ENCODE measurements around the gene ZSCAN4.

The ZSCAN4 gene, protein sequence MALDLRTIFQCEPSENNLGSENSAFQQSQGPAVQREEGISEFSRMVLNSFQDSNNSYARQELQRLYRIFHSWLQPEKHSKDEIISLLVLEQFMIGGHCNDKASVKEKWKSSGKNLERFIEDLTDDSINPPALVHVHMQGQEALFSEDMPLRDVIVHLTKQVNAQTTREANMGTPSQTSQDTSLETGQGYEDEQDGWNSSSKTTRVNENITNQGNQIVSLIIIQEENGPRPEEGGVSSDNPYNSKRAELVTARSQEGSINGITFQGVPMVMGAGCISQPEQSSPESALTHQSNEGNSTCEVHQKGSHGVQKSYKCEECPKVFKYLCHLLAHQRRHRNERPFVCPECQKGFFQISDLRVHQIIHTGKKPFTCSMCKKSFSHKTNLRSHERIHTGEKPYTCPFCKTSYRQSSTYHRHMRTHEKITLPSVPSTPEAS

DNA sequence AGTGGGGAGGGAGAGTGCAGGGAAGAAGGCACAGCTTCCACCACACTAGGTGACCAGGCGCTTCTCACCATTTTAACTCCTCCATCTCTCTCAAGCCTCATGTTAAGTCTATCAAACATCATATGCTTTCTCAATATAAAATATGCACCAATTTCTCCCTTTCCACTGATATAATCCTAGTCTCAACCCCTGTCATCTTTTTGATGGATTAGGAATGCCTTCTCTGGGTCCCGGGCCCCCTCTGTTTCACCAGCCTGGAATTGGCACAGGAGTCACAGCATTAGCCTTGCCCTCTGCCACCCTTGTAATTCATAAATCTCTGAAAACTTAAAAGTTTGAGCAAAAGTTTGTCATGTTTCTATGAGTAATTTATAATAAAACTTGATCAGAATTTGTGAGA is at the start of gene ZSCAN4:
Gene ZSCAN4, plus strand, starts transcription at position 301 of the 400 bp plus-strand sequence. CDS start 7,211 bp downstream, outside the sequence.
- POLR2A ChIA-PET (ENCODE audit: low non-redundant PET), result no interaction called here
- H3K27ac ChIP-seq, result no peak within 1 kb of the TSS
- CTCF ChIA-PET, result no interaction called here
- DNase-seq (ENCODE audit: low spot score), result no peak
- TF ChIP-seq, protein P1, sequence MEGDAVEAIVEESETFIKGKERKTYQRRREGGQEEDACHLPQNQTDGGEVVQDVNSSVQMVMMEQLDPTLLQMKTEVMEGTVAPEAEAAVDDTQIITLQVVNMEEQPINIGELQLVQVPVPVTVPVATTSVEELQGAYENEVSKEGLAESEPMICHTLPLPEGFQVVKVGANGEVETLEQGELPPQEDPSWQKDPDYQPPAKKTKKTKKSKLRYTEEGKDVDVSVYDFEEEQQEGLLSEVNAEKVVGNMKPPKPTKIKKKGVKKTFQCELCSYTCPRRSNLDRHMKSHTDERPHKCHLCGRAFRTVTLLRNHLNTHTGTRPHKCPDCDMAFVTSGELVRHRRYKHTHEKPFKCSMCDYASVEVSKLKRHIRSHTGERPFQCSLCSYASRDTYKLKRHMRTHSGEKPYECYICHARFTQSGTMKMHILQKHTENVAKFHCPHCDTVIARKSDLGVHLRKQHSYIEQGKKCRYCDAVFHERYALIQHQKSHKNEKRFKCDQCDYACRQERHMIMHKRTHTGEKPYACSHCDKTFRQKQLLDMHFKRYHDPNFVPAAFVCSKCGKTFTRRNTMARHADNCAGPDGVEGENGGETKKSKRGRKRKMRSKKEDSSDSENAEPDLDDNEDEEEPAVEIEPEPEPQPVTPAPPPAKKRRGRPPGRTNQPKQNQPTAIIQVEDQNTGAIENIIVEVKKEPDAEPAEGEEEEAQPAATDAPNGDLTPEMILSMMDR (conservative IDR thresholded peaks at IDR 0.05; ENCODE audit: low read depth), result no peak

DNA sequence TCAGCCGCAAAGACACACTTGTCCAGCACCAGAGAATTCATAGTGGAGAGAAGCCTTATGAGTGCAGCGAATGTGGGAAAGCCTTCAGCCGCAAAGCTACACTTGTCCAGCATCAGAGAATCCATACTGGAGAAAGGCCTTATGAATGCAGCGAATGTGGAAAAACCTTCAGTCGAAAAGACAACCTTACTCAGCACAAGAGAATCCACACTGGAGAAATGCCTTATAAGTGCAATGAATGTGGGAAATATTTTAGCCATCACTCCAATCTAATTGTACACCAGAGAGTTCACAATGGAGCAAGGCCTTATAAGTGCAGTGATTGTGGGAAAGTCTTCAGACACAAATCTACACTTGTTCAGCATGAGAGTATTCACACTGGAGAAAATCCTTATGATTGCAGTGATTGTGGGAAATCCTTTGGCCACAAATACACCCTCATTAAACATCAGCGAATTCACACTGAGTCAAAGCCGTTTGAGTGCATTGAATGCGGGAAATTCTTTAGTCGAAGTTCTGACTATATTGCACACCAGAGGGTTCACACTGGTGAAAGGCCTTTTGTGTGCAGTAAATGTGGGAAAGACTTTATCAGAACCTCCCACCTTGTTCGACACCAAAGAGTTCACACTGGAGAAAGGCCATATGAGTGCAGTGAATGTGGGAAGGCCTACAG is 47.9 kb upstream of the ZSCAN4 start:
- DNase-seq (ENCODE audit: low spot score), result no peak
- no peak overlapping the region for H3K27ac ChIP-seq
- TF ChIP-seq, protein P1 (conservative IDR thresholded peaks at IDR 0.05; ENCODE audit: low read depth), result no peak
- ChIA-PET POLR2A (ENCODE audit: low non-redundant PET) (no interaction called here), CTCF (no interaction called here)

DNA sequence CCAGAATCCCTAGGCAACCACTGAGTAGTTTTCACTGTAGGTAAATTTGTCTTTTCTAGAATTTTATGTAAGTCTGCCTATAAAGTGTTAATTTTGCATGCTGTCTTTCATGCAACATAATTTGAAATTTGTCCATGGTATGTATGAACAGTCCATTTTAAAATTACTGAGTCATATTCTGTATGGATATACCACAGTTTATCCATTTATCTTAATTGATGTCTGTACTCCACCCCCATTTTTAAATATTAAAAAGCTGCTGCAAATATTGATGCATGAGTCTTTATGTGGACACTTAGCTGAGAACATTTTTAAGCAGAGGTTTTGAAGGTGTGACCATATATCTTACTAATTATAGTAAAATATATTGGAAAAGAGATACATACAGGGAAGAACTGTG is 45.6 kb upstream of the ZSCAN4 start:
- ChIA-PET CTCF (interaction anchor here (0.7 kb wide), 1 partner anchor 384 kb away, joined by 3 read pairs; no protein-coding TSS in a partner anchor), POLR2A (ENCODE audit: low non-redundant PET) (no interaction called here)
- TF ChIP-seq, protein P1 (conservative IDR thresholded peaks at IDR 0.05; ENCODE audit: low read depth), result no peak
- DNase-seq (ENCODE audit: low spot score), result no peak
- H3K27ac ChIP-seq, result no peak overlapping the region

DNA sequence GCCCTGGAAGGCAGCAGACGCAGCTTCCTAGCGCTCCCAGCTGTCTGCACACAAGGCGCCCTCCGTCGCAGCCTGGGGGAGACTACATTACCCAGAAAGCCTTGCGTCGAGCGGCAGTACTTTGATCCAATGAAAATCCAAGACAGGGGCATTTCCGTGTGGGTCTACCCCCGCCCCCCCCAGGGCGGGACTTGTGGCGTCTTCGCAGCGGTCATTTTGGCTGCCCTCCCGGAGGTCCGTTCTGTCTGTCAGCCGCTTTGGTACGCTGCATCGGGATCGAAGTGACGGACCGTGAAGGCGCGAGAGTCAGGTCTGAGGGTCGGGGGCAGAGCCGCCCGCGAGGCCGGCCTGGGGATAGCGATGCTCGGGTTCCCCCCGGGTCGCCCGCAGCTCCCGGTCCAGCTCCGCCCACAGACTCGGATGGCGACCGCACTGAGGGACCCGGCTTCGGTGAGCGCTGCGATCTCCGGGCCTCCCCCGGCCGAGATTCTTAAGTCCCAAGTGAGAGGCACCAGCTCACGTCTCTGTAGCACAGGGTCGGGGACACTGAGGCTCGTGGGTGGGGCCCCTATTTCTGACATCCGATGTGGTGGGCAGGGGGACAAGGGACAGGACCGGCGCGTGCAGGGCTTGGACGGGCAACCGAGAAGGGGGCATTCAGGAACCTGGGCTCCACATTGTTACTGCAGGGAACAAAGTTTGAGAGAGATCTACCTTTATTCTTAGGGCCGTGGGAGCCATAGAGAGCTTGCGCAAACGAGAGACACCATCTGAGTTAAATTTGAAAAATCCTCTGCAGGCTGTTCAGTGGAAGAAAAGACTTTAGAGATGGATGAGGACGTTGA is 35.5 kb upstream of the ZSCAN4 start, which contains the start of gene ZNF211:
Gene ZNF211, plus strand, starts transcription at position 182 of the 845 bp plus-strand sequence. Its CDS starts 179 bp downstream, at position 361.
- H3K27ac ChIP-seq, result peak within 1 kb of the TSS; percentile 71
- DNase-seq (ENCODE audit: low spot score), result peak; percentile 96
- CTCF ChIA-PET, result interaction anchor here (0.5 to 0.7 kb wide), 4 partner anchors 14 to 522 kb away, joined by 3 to 4 read pairs (median 4); no protein-coding TSS in a partner anchor
- TF ChIP-seq, protein P1 (conservative IDR thresholded peaks at IDR 0.05; ENCODE audit: low read depth), result no peak
- POLR2A ChIA-PET (ENCODE audit: low non-redundant PET), result no interaction called here

DNA sequence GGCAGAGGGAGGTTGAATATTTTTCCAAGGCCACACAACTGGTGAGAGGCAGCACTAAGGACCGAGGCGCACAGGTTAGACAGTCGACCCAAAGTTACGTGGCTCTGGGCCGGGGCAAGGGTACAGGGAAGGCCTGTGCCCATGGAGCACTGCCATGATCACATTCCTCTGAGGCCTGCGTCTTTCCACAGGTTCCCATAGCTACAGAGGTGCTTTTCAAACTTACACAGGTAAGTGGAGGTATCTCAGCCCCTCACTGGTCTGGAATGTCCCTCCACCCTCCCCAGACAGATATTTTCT is 35.0 kb upstream of the ZSCAN4 start:
- DNase-seq (ENCODE audit: low spot score), result no peak
- ChIA-PET POLR2A (ENCODE audit: low non-redundant PET) (no interaction called here), CTCF (interaction anchor here (0.7 kb wide), 2 partner anchors 143 to 522 kb away, joined by 3 to 4 read pairs; no protein-coding TSS in a partner anchor)
- TF ChIP-seq, protein P1 (conservative IDR thresholded peaks at IDR 0.05; ENCODE audit: low read depth), result no peak
- peak overlapping the region; percentile 71 for H3K27ac ChIP-seq

DNA sequence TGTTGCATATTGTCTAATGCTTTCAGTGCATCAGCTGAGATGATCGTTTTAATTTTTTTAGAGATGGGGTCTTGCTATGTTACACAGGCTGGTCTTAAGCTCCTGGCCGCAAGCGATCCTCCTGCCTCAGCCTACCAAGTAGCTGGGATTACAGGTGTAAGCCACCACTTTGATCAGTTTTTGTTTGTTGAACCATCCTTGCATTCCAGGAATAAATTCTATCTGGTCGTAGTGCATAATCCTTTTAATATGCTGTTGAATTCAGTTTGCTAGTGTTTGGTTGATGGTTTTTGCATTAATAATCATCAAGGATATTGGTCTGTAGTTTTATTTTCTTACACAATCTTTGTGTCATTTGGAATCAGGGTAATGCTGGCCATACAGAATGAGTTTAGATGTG is 31.4 kb upstream of the ZSCAN4 start:
- TF ChIP-seq, protein P1 (conservative IDR thresholded peaks at IDR 0.05; ENCODE audit: low read depth), result no peak
- DNase-seq (ENCODE audit: low spot score), result no peak
- POLR2A ChIA-PET (ENCODE audit: low non-redundant PET), result no interaction called here
- no peak overlapping the region for H3K27ac ChIP-seq
- CTCF ChIA-PET, result no interaction called here

Data from RWPE1 (cell line).